PC-9 (cell line): Measurements from ENCODE around the gene TMPO. TPM values are rescaled to one million over a fixed set of nuclear protein-coding genes. Genes with fewer than 3 reads are reported as not detected.

ENCODE experiments used
- BruUV-seq: library from RNA; stranded (reverse); fragments of 400-500 nt; replicated peaks from 2 replicates; lab custom pipeline; 2021; lab: Mats Ljungman, UMichigan
- CTCF ChIA-PET: fragments of 300-600 bp; sonication (Branson Sonifier 250); formaldehyde crosslinking; loops from one replicate; lab custom pipeline; 2022; ENCODE audit warnings: antibody characterized with exemption; lab: Charles Lee
- POLR2A ChIA-PET: fragments of 300-600 bp; sonication (Branson Sonifier 250); formaldehyde crosslinking; loops from one replicate; lab custom pipeline; 2022; ENCODE audit warnings: antibody characterized with exemption; ENCODE audit not compliant: unreplicated experiment; lab: Charles Lee
- DNase-seq, 2 experiments: peaks; one replicate each; pipeline versions ENCODE4 v3.0.0 to v3.0.0-alpha.2; 2015 to 2022; ENCODE audit warnings: mixed read lengths in 1 of 2
- H2AFZ ChIP-seq: fragments of 200-600 bp; sonication (generic); 2 replicates; pipeline ENCODE4 v1.8.1; 2017; ENCODE audit warnings: antibody characterized with exemption
- H3F3A ChIP-seq: fragments of 200-600 bp; sonication (generic); 2 replicates; pipeline ENCODE4 v1.8.1; 2017; ENCODE audit warnings: antibody characterized with exemption, mild to moderate bottlenecking, low read depth; ENCODE audit not compliant: insufficient read depth
- H3K27ac ChIP-seq: fragments of 200-600 bp; sonication (generic); 2 replicates; pipeline ENCODE4 v1.6.1; 2016; ENCODE audit warnings: mixed run types
- H3K27me3 ChIP-seq: fragments of 200-600 bp; sonication (generic); 2 replicates; pipeline ENCODE4 v1.6.1; 2016; ENCODE audit warnings: low read depth, mixed run types; ENCODE audit not compliant: insufficient read depth
- H3K36me3 ChIP-seq: fragments of 200-600 bp; sonication (generic); 2 replicates; pipeline ENCODE4 v1.6.1; 2016; ENCODE audit warnings: low read depth, mixed run types
- H3K4me1 ChIP-seq: fragments of 200-600 bp; sonication (generic); replicated peaks from 2 replicates; pipeline ENCODE4 v1.6.1; 2016; ENCODE audit warnings: mixed run types; ENCODE audit not compliant: insufficient read depth
- H3K4me2 ChIP-seq: fragments of 200-600 bp; sonication (generic); 2 replicates; pipeline ENCODE4 v1.6.1; 2017; ENCODE audit warnings: mixed run types
- H3K4me3 ChIP-seq: fragments of 200-600 bp; sonication (generic); 2 replicates; pipeline ENCODE4 v1.6.1; 2016; ENCODE audit warnings: mixed run types
- H3K79me2 ChIP-seq: fragments of 200-600 bp; sonication (generic); 2 replicates; pipeline ENCODE4 v1.6.1; 2017; ENCODE audit warnings: low read depth, mixed run types
- H3K9me2 ChIP-seq: fragments of 200-600 bp; sonication (generic); 2 replicates; pipeline ENCODE4 v1.8.1; 2017; ENCODE audit warnings: mild to moderate bottlenecking; ENCODE audit not compliant: insufficient read depth
- H3K9me3 ChIP-seq: fragments of 200-600 bp; sonication (generic); 2 replicates; pipeline ENCODE4 v1.8.1; 2016; ENCODE audit warnings: low read depth; ENCODE audit not compliant: insufficient read depth
- H4K20me1 ChIP-seq: fragments of 200-600 bp; sonication (generic); 2 replicates; pipeline ENCODE4 v1.8.1; 2017; ENCODE audit not compliant: insufficient read depth
- EZH2 ChIP-seq: fragments of 200-600 bp; sonication (generic); IDR thresholded peaks from 2 replicates; pipeline ENCODE4 v1.8.0; 2017; ENCODE audit warnings: antibody characterized with exemption, low read depth
- intact Hi-C: fragments of 100-400 bp; cut with micrococcal nuclease; formaldehyde crosslinking; loops from one replicate; pipeline ENCODE4 v1.10.0; 2022; ENCODE audit not compliant: unreplicated experiment
- total RNA-seq: library from RNA; stranded (reverse); gene quantifications from 2 replicates; pipeline ENCODE4 v1.2.3, GENCODE V29; 2021
- TF ChIP-seq, protein P1 (sequence below): fragments of 200-600 bp; sonication (generic); conservative IDR thresholded peaks from 2 replicates; pipeline ENCODE4 v1.6.1; 2017; ENCODE audit warnings: mixed run types, antibody characterized with exemption, mild to moderate bottlenecking, moderate library complexity

TMPO gene
- total RNA-seq, 1 experiment from 2014 or later, result 171 TPM

DNA sequence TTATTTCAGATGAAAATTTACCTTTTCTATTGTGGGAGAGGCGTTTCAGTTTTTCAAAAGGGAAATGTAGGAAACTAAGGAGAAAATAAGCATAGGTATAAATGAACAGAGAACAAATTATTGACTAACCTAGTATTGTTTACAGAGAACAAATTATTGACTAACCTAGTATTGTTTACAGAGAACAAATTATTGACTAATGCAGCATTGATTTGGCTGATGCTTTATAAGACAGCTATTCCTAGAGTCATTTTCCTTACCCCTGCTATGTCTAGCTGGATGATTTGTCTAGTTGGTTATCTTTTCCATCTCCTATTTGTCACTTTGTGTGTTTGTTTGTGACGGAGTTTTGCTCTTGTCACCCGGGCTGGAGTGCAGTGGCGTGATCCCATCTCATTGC, 22.6 kb downstream of the TMPO start:
- ChIA-PET CTCF (no interaction called here), POLR2A (no interaction called here)
- H4K20me1 ChIP-seq, result no peaks in the 10 kb centered on the region
- no peaks in the 10 kb centered on the region for H3K4me1 ChIP-seq
- no peak overlapping the region for H2AFZ ChIP-seq
- TF ChIP-seq EZH2, result no peak
- TF ChIP-seq, protein P1, sequence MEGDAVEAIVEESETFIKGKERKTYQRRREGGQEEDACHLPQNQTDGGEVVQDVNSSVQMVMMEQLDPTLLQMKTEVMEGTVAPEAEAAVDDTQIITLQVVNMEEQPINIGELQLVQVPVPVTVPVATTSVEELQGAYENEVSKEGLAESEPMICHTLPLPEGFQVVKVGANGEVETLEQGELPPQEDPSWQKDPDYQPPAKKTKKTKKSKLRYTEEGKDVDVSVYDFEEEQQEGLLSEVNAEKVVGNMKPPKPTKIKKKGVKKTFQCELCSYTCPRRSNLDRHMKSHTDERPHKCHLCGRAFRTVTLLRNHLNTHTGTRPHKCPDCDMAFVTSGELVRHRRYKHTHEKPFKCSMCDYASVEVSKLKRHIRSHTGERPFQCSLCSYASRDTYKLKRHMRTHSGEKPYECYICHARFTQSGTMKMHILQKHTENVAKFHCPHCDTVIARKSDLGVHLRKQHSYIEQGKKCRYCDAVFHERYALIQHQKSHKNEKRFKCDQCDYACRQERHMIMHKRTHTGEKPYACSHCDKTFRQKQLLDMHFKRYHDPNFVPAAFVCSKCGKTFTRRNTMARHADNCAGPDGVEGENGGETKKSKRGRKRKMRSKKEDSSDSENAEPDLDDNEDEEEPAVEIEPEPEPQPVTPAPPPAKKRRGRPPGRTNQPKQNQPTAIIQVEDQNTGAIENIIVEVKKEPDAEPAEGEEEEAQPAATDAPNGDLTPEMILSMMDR, result no peak
- H3K4me2 ChIP-seq, result no peak overlapping the region
- no TSS peak for BruUV-seq
- H3K27me3 ChIP-seq, result no peaks in the 10 kb centered on the region
- H3K4me3 ChIP-seq, result no peak overlapping the region
- H3F3A ChIP-seq, result peaks cover 10% of the 10 kb centered on the region
- intact Hi-C loops, result no loop called here
- peaks cover 30% of the 10 kb centered on the region for H3K79me2 ChIP-seq
- H3K9me3 ChIP-seq, result no peaks in the 10 kb centered on the region
- H3K9me2 ChIP-seq, result no peaks in the 10 kb centered on the region
- H3K27ac ChIP-seq, result no peak overlapping the region
- H3K36me3 ChIP-seq, result peaks cover 38% of the 10 kb centered on the region
- no peak for DNase-seq

DNA sequence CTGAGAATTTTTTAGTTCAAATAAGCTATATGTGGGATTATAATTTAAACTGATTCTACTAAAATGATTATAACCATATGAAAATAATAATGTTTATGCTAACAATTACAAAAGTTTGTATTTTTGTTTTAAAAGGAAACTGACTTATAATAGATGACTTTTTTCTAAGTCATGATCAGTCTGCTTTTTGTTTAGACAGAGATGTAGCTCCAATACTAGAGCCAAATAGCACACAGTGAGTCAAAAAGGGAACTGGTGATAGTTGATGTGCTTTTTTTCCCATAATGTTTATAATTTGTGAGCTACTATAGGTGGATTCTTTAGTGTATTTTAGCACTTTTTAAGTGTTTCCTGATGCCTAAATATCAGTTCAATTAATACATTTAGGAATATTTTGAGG, 28.3 kb downstream of the TMPO start:
- intact Hi-C loops, result no loop called here
- Histone ChIP-seq H3K9me3 (no peaks in the 10 kb centered on the region), H3K4me2 (no peak overlapping the region), H2AFZ (no peak overlapping the region), H3K4me3 (no peak overlapping the region), H3K27ac (no peak overlapping the region), H3K79me2 (peaks cover 7% of the 10 kb centered on the region; the same call in 1 of the 2 replicates), H3K36me3 (peaks cover 39% of the 10 kb centered on the region; the same call in 1 of the 2 replicates), H4K20me1 (no peaks in the 10 kb centered on the region), H3F3A (peaks cover 13% of the 10 kb centered on the region), H3K9me2 (no peaks in the 10 kb centered on the region), H3K27me3 (no peaks in the 10 kb centered on the region), H3K4me1 (no peaks in the 10 kb centered on the region)
- DNase-seq, result no peak
- ChIA-PET CTCF (no interaction called here), POLR2A (no interaction called here)
- BruUV-seq, result no TSS peak
- TF ChIP-seq, protein P1, result no peak
- no peak for TF ChIP-seq EZH2

DNA sequence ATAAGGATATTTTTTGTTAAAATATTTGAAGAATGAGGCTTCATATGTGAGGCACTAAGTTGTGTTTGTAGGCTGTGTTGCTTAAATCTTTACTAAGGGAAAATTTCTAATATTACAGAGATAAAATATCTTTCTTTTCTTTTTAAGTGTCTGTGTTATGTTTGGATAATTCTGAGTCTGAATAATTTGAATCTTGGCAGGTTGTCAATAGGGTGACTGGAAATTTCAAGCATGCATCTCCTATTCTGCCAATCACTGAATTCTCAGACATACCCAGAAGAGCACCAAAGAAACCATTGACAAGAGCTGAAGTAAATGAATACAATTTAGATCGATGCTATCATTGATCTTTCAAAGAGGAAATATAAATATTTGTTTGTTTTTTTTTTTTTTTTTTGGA, 29.4 kb downstream of the TMPO start:
- Histone ChIP-seq H3K4me3 (no peak overlapping the region), H3K4me1 (no peaks in the 10 kb centered on the region), H2AFZ (no peak overlapping the region), H3K9me3 (no peaks in the 10 kb centered on the region), H3K27ac (no peak overlapping the region), H3K4me2 (no peak overlapping the region), H3K9me2 (no peaks in the 10 kb centered on the region), H3K36me3 (peaks cover 39% of the 10 kb centered on the region; the same call in 1 of the 2 replicates), H3F3A (peaks cover 16% of the 10 kb centered on the region), H3K79me2 (peaks cover 7% of the 10 kb centered on the region; the same call in 1 of the 2 replicates), H3K27me3 (no peaks in the 10 kb centered on the region), H4K20me1 (no peaks in the 10 kb centered on the region)
- TF ChIP-seq, protein P1, result no peak
- no peak for TF ChIP-seq EZH2
- ChIA-PET POLR2A (no interaction called here), CTCF (no interaction called here)
- DNase-seq, result no peak
- intact Hi-C loops, result no loop called here
- BruUV-seq, result no TSS peak
